Trophoblast cell (in vitro differentiated cells and primary cell): ENCODE results near the gene MSANTD1.

Source experiments
- DNase-seq, 2 donors: peaks; one replicate each; pipeline ENCODE4 v3.0.0-alpha.2; 2016
- H2AFZ ChIP-seq: 2 replicates; pipeline ENCODE4 v1.6.1; 2013; ENCODE audit warnings: low read length, moderate library complexity, mild to moderate bottlenecking; ENCODE audit not compliant: insufficient read depth, poor library complexity
- H2AK5ac ChIP-seq: 2 replicates; pipeline ENCODE4 v1.6.1; 2013; ENCODE audit warnings: mild to moderate bottlenecking, low read length
- H2BK120ac ChIP-seq: 2 replicates; pipeline ENCODE4 v1.6.1; 2013; ENCODE audit warnings: low read length, mild to moderate bottlenecking, moderate library complexity; ENCODE audit not compliant: insufficient read depth, poor library complexity
- H2BK12ac ChIP-seq: 2 replicates; pipeline ENCODE4 v1.6.1; 2013; ENCODE audit warnings: mild to moderate bottlenecking, low read length, moderate library complexity
- H2BK5ac ChIP-seq: 2 replicates; pipeline ENCODE4 v1.6.1; 2013; ENCODE audit warnings: low read length, low read depth, moderate library complexity, mild to moderate bottlenecking; ENCODE audit not compliant: poor library complexity
- H3K14ac ChIP-seq: 2 replicates; pipeline ENCODE4 v1.6.1; 2013; ENCODE audit warnings: mild to moderate bottlenecking, low read length
- H3K18ac ChIP-seq: 2 replicates; pipeline ENCODE4 v1.6.1; 2013; ENCODE audit warnings: mild to moderate bottlenecking, low read length
- H3K23ac ChIP-seq: 2 replicates; pipeline ENCODE4 v1.6.1; 2013; ENCODE audit warnings: low read length
- H3K27ac ChIP-seq: 2 replicates; pipeline ENCODE4 v1.5.1; 2013; ENCODE audit warnings: low read depth, mild to moderate bottlenecking, inconsistent platforms, low read length, moderate library complexity
- H3K27me3 ChIP-seq: 2 replicates; pipeline ENCODE4 v1.6.1; 2013; ENCODE audit warnings: inconsistent platforms, mild to moderate bottlenecking, low read length, moderate library complexity; ENCODE audit not compliant: insufficient read depth
- H3K36me3 ChIP-seq, 2 experiments: 1 replicate in 1 of 2; 2 replicates in 1 of 2; pipeline ENCODE4 v1.6.1; 2013; ENCODE audit warnings: low read length in 2 of 2, mild to moderate bottlenecking in 2 of 2, moderate library complexity in 1 of 2; ENCODE audit not compliant: insufficient read depth in 2 of 2, control insufficient read depth in 1 of 2
- H3K4ac ChIP-seq: 2 replicates; pipeline ENCODE4 v1.6.1; 2013; ENCODE audit warnings: low read depth, mild to moderate bottlenecking, low read length, moderate library complexity
- H3K4me1 ChIP-seq, 2 experiments: 1 replicate in 1 of 2; 2 replicates in 1 of 2; pipeline ENCODE4 v1.6.1; 2013; ENCODE audit warnings: low read length in 2 of 2, mild to moderate bottlenecking in 2 of 2, moderate library complexity in 1 of 2; ENCODE audit not compliant: insufficient read depth in 2 of 2, control insufficient read depth in 1 of 2
- H3K4me2 ChIP-seq: 2 replicates; pipeline ENCODE4 v1.6.1; 2013; ENCODE audit warnings: inconsistent platforms, mild to moderate bottlenecking, low read length, moderate library complexity
- H3K4me3 ChIP-seq: 2 replicates; pipeline ENCODE4 v1.5.1; 2013; ENCODE audit warnings: mild to moderate bottlenecking, low read depth, low read length, inconsistent platforms
- H3K79me1 ChIP-seq: one replicate; pipeline ENCODE4 v1.6.1; 2013; ENCODE audit warnings: low read length
- H3K79me2 ChIP-seq: 2 replicates; pipeline ENCODE4 v1.6.1; 2013; ENCODE audit warnings: low read length, mild to moderate bottlenecking; ENCODE audit not compliant: control insufficient read depth, insufficient read depth, poor library complexity
- H3K9ac ChIP-seq: 2 replicates; pipeline ENCODE4 v1.6.1; 2013; ENCODE audit warnings: mild to moderate bottlenecking, low read length
- H3K9me3 ChIP-seq: 2 replicates; pipeline ENCODE4 v1.6.1; 2013; ENCODE audit warnings: low read depth, mild to moderate bottlenecking, control low read depth, inconsistent platforms, low read length; ENCODE audit not compliant: insufficient read depth
- H4K12ac ChIP-seq: 2 replicates; pipeline ENCODE4 v1.6.1; 2013; ENCODE audit warnings: low read depth, mild to moderate bottlenecking, low read length, moderate library complexity
- H4K8ac ChIP-seq: 2 replicates; pipeline ENCODE4 v1.6.1; 2013; ENCODE audit warnings: low read depth, mild to moderate bottlenecking, low read length, moderate library complexity
- H4K91ac ChIP-seq: one replicate; pipeline ENCODE4 v1.6.1; 2013; ENCODE audit warnings: low read depth, mild to moderate bottlenecking, low read length, moderate library complexity
- WGBS: extraction: QIAGEN DNeasy Blood & Tissue Kit; methylation state at CpG from one replicate; pipeline ENCODE4 v1.1.7; 2013; ENCODE audit warnings: missing lambda C conversion rate; ENCODE audit not compliant: insufficient read length, insufficient coverage; ENCODE audit errors: extremely low coverage; 5-methylcytosine and 5-hydroxymethylcytosine counted together

MSANTD1 gene

GRCh38 chr4:3303923-3304710 is 55.2 kb downstream of the MSANTD1 start:
- Histone ChIP-seq H4K12ac (no peak overlapping the region), H3K18ac (no peak overlapping the region), H3K4me1 (peaks cover 0 to 3% of the 10 kb centered on the region in 2 experiments), H3K9me3 (peaks cover 2% of the 10 kb centered on the region), H2BK12ac (no peak overlapping the region), H3K4me2 (no peak overlapping the region), H3K14ac (no peak overlapping the region), H3K79me2 (no peaks in the 10 kb centered on the region), H3K36me3 (no peaks in the 10 kb centered on the region), H4K8ac (no peak overlapping the region), H4K91ac (no peak overlapping the region), H2AFZ (no peak overlapping the region), H3K79me1 (no peaks in the 10 kb centered on the region), H3K27me3 (no peaks in the 10 kb centered on the region), H3K27ac (no peak overlapping the region), H3K23ac (no peak overlapping the region), H3K9ac (no peak overlapping the region), H2BK5ac (no peak overlapping the region), H3K4me3 (no peak overlapping the region), H2BK120ac (no peak overlapping the region), H3K4ac (no peak overlapping the region), H2AK5ac (no peak overlapping the region)
- DNase-seq: no peak
- no CpG with 5 or more reads among the region's 15 CpGs for WGBS

GRCh38 chr4:3304831-3305609 is 56.1 kb downstream of the MSANTD1 start:
- Histone ChIP-seq H2AK5ac (no peak overlapping the region), H3K27me3 (no peaks in the 10 kb centered on the region), H2AFZ (no peak overlapping the region), H3K18ac (no peak overlapping the region), H2BK5ac (no peak overlapping the region), H2BK120ac (no peak overlapping the region), H3K4me2 (no peak overlapping the region), H3K9ac (no peak overlapping the region), H4K12ac (no peak overlapping the region), H2BK12ac (no peak overlapping the region), H3K79me2 (no peaks in the 10 kb centered on the region), H3K36me3 (no peaks in the 10 kb centered on the region), H3K4me3 (no peak overlapping the region), H3K4me1 (peaks cover 0 to 3% of the 10 kb centered on the region in 2 experiments), H4K91ac (no peak overlapping the region), H3K79me1 (no peaks in the 10 kb centered on the region), H3K4ac (no peak overlapping the region), H3K9me3 (peaks cover 2% of the 10 kb centered on the region), H4K8ac (no peak overlapping the region), H3K27ac (no peak overlapping the region), H3K14ac (no peak overlapping the region), H3K23ac (no peak overlapping the region)
- no peak for DNase-seq
- no CpG with 5 or more reads among the region's 25 CpGs for WGBS

GRCh38 chr4:3305610-3306371 is 56.8 kb downstream of the MSANTD1 start:
- H3K4ac ChIP-seq: no peak overlapping the region
- H3K27ac ChIP-seq: no peak overlapping the region
- H3K4me2 ChIP-seq: no peak overlapping the region
- H3K18ac ChIP-seq: no peak overlapping the region
- no peaks in the 10 kb centered on the region for H3K27me3 ChIP-seq
- H3K79me1 ChIP-seq: no peaks in the 10 kb centered on the region
- peak overlapping the region; percentile 13 for H2AFZ ChIP-seq
- no peak for DNase-seq
- H3K9ac ChIP-seq: no peak overlapping the region
- H3K36me3 ChIP-seq: no peaks in the 10 kb centered on the region
- H3K23ac ChIP-seq: no peak overlapping the region
- no peak overlapping the region for H4K12ac ChIP-seq
- no peak overlapping the region for H3K14ac ChIP-seq
- H4K8ac ChIP-seq: no peak overlapping the region
- H2BK12ac ChIP-seq: no peak overlapping the region
- no CpG with 5 or more reads among the region's 9 CpGs for WGBS
- H3K9me3 ChIP-seq: peaks cover 2% of the 10 kb centered on the region
- H3K79me2 ChIP-seq: no peaks in the 10 kb centered on the region
- no peak overlapping the region for H2BK5ac ChIP-seq
- H3K4me3 ChIP-seq: no peak overlapping the region
- H2BK120ac ChIP-seq: no peak overlapping the region
- no peak overlapping the region for H4K91ac ChIP-seq
- peaks cover 0 to 3% of the 10 kb centered on the region in 2 experiments for H3K4me1 ChIP-seq
- H2AK5ac ChIP-seq: no peak overlapping the region
